Aorta (tissue), 5 donors: ENCODE measurements around the gene MARK2. TPM values are rescaled to one million over a fixed set of nuclear protein-coding genes. Genes with fewer than 3 reads are reported as not detected.

Source experiments
- ATAC-seq: fragments of 200-7000 bp; cut with Tn5 transposase; one replicate; pipeline ENCODE4 v1.9.1; 2022; ENCODE audit warnings: moderate library complexity; ENCODE audit not compliant: low FRiP score
- DNase-seq, 2 donors: peaks; one replicate each; pipeline ENCODE4 v3.0.0-alpha.2; 2020
- H3K27ac ChIP-seq, 2 donors: one replicate each; pipeline ENCODE4 v1.5.1; 2013; ENCODE audit warnings: low read length in 2 of 2, mild to moderate bottlenecking in 2 of 2, moderate library complexity in 2 of 2, control low read depth in 1 of 2, inconsistent platforms in 1 of 2, low read depth in 1 of 2
- H3K27me3 ChIP-seq, 2 donors: one replicate each; pipeline ENCODE4 v1.6.1; 2013; ENCODE audit warnings: control low read depth in 1 of 2, low read length in 1 of 2, mild to moderate bottlenecking in 1 of 2, moderate library complexity in 1 of 2; ENCODE audit not compliant: insufficient read depth in 2 of 2, control insufficient read depth in 1 of 2
- H3K36me3 ChIP-seq, 2 donors: one replicate each; pipeline ENCODE4 v1.6.1; 2013; ENCODE audit warnings: control low read depth in 1 of 2, low read length in 1 of 2, mild to moderate bottlenecking in 1 of 2; ENCODE audit not compliant: insufficient read depth in 2 of 2, control insufficient read depth in 1 of 2
- H3K4me1 ChIP-seq, 2 donors: one replicate each; pipeline ENCODE4 v1.6.1; 2013; ENCODE audit warnings: low read length in 2 of 2, control low read depth in 1 of 2, mild to moderate bottlenecking in 1 of 2, moderate library complexity in 1 of 2; ENCODE audit not compliant: insufficient read depth in 2 of 2, control insufficient read depth in 1 of 2
- H3K4me3 ChIP-seq, 2 donors: one replicate each; pipeline ENCODE4 v1.5.1; 2013; ENCODE audit warnings: low read length in 2 of 2, control low read depth in 1 of 2, mild to moderate bottlenecking in 1 of 2
- H3K9me3 ChIP-seq: one replicate; pipeline ENCODE4 v1.6.1; 2013; ENCODE audit warnings: mild to moderate bottlenecking, low read length; ENCODE audit not compliant: control insufficient read depth
- WGBS, 2 donors: extraction: QIAGEN DNeasy Blood & Tissue Kit; methylation state at CpG; one replicate each; pipeline ENCODE4 v1.1.7; 2013; 5-methylcytosine and 5-hydroxymethylcytosine counted together
- intact Hi-C, 2 donors: fragments of 100-400 bp; cut with DNase I; formaldehyde crosslinking; loops; one replicate each; pipeline versions ENCODE4 v1.14.2 to v1.15.0; 2022
- polyA plus RNA-seq, 2 donors: library from polyadenylated mRNA; stranded (reverse); fragments of 200-250 nt; gene quantifications; one replicate each; pipeline ENCODE4 v1.2.3, GENCODE V29; 2013
- total RNA-seq, 2 donors: library from RNA; stranded (reverse); fragmentation: NEBNext Ultra II Directional; extraction: Animal tissue kit (Norgen Biotek cat#: 25700); gene quantifications; one replicate each; pipeline ENCODE4 v1.2.1, GENCODE V29; 2021
- donor health status: healthy with polysubstance abuse.
- donor health status: Bipolar disorder and iron deficiency.
- donor health status: DM: no; HTN: no; CAD: no.
- donor health status: DM: no; HTN: no; CAD: no.
- donor health status: DM: yes; HTN: yes; CAD: no.

Gene MARK2
- total and polyA plus RNA-seq, 4 donors = 8.1 to 32.5 (median 18.9) TPM

GRCh38 chr11:63951779-63952536 lies 113.0 kb downstream of the MARK2 start:
- WGBS, 2 donors = 81 to 84% methylated on average over 20 of the region's 20 CpGs
- H3K27me3 ChIP-seq = no peaks in the 10 kb centered on the region
- H3K9me3 ChIP-seq = no peaks in the 10 kb centered on the region
- ATAC-seq = no peak
- intact Hi-C loops = no loop called here
- no peaks in the 10 kb centered on the region for H3K4me1 ChIP-seq
- no peak overlapping the region for H3K4me3 ChIP-seq
- H3K27ac ChIP-seq = no peak overlapping the region
- no peak for DNase-seq
- peaks cover 0 to 6% of the 10 kb centered on the region in 2 donors for H3K36me3 ChIP-seq

- DNase-seq (no peak), ATAC-seq (no peak)
- Histone ChIP-seq H3K9me3 (no peaks in the 10 kb centered on the region), H3K36me3 (peaks cover 0 to 6% of the 10 kb centered on the region in 2 donors), H3K4me3 (no peak overlapping the region), H3K27me3 (no peaks in the 10 kb centered on the region), H3K4me1 (no peaks in the 10 kb centered on the region), H3K27ac (no peak overlapping the region)
- intact Hi-C loops = no loop called here
- WGBS, 2 donors = 97% methylated on average over 4 of the region's 4 CpGs
Measured at GRCh38 chr11:63952570-63952969, 113.7 kb downstream of the MARK2 start.

GRCh38 chr11:63958008-63958407 lies 119.1 kb downstream of the MARK2 start:
- no peak overlapping the region for H3K27ac ChIP-seq
- DNase-seq (no peak), ATAC-seq (no peak)
- no peaks in the 10 kb centered on the region for H3K4me1 ChIP-seq
- WGBS, 2 donors = 83 to 89% methylated on average over 5 of the region's 5 CpGs
- no peak overlapping the region for H3K4me3 ChIP-seq
- H3K9me3 ChIP-seq = no peaks in the 10 kb centered on the region
- no peaks in the 10 kb centered on the region for H3K27me3 ChIP-seq
- intact Hi-C loops = no loop called here
- H3K36me3 ChIP-seq = peaks cover 0 to 6% of the 10 kb centered on the region in 2 donors

Other genes with a start within 250 kb of the MARK2 start
- gene PLAAT3, start 224.7 kb upstream of the MARK2 start, total RNA-seq = 10 to 100 TPM; 52.5 to 62.6 TPM
- gene PLAAT3, start 224.7 kb upstream of the MARK2 start, polyA plus RNA-seq = 10 to 100 TPM; 47.2 to 69.5 TPM
- gene ATL3, start 167.7 kb upstream of the MARK2 start, total RNA-seq = 100 to 1,000 TPM; 147 to 220 TPM
- gene ATL3, start 167.7 kb upstream of the MARK2 start, polyA plus RNA-seq = 10 to 100 TPM; 27.5 to 42.4 TPM
- gene RTN3, start 157.6 kb upstream of the MARK2 start, total RNA-seq = 10 to 100 TPM; 72.3 to 89.4 TPM
- gene RTN3, start 157.6 kb upstream of the MARK2 start, polyA plus RNA-seq = 10 to 100 TPM; 42.4 to 80.9 TPM
- gene ZFTA, start 70.3 kb upstream of the MARK2 start, total RNA-seq = 10 to 100 TPM; 20.1 to 30.9 TPM
- 10 to 100 TPM in 1 of 2 donors, 1 to 10 TPM in 1; 4.3 to 14.0 TPM for gene ZFTA, start 70.3 kb upstream of the MARK2 start, polyA plus RNA-seq
- 10 to 100 TPM; 18.3 to 20.6 TPM for gene SPINDOC, start 25.7 kb upstream of the MARK2 start, total RNA-seq
- gene SPINDOC, start 25.7 kb upstream of the MARK2 start, polyA plus RNA-seq = 10 to 100 TPM in 1 of 2 donors, 1 to 10 TPM in 1; 7.1 to 12.6 TPM
- 1 to 10 TPM in 1 of 2 donors, under 1 TPM in 1; 0.78 to 4.8 TPM for gene RCOR2, start 78.1 kb downstream of the MARK2 start, total RNA-seq
- 1 to 10 TPM in 1 of 2 donors, under 1 TPM in 1; 0.63 to 1.9 TPM for gene RCOR2, start 78.1 kb downstream of the MARK2 start, polyA plus RNA-seq
- gene NAA40, start 99.9 kb downstream of the MARK2 start, total RNA-seq = 10 to 100 TPM; 16.1 to 26.9 TPM
- gene NAA40, start 99.9 kb downstream of the MARK2 start, polyA plus RNA-seq = 10 to 100 TPM in 1 of 2 donors, 1 to 10 TPM in 1; 5.3 to 20.7 TPM
- gene COX8A, start 135.5 kb downstream of the MARK2 start, total RNA-seq = 100 to 1,000 TPM; 135 to 175 TPM
- 100 to 1,000 TPM; 499 to 669 TPM for gene COX8A, start 135.5 kb downstream of the MARK2 start, polyA plus RNA-seq
- 10 to 100 TPM; 37.0 to 42.1 TPM for gene OTUB1, start 147.3 kb downstream of the MARK2 start, total RNA-seq
- gene OTUB1, start 147.3 kb downstream of the MARK2 start, polyA plus RNA-seq = 10 to 100 TPM; 37.7 to 67.9 TPM
- gene FLRT1, start 196.8 kb downstream of the MARK2 start, total RNA-seq = under 1 TPM; 0.10 to 0.60 TPM
- gene FLRT1, start 196.8 kb downstream of the MARK2 start, polyA plus RNA-seq = not detected